Osteocyte (in vitro differentiated cells): Measurements from ENCODE around the gene ATXN10. TPM values are rescaled to one million over a fixed set of nuclear protein-coding genes. Genes with fewer than 3 reads are reported as not detected.

ENCODE experiments used
- DNase-seq: peaks from one replicate; pipeline ENCODE4 v3.0.0; 2021; ENCODE audit warnings: mixed read lengths; ENCODE audit not compliant: unreplicated experiment; ENCODE audit errors: extremely low spot score
- H3K27ac Mint-ChIP-seq: one replicate; pipeline ENCODE4 v1.8.0; 2021; ENCODE audit warnings: mild to moderate bottlenecking, mixed read lengths; ENCODE audit not compliant: unreplicated experiment
- H3K27me3 Mint-ChIP-seq: one replicate; pipeline ENCODE4 v1.8.0; 2021; ENCODE audit warnings: mixed read lengths; ENCODE audit not compliant: unreplicated experiment
- H3K36me3 Mint-ChIP-seq: one replicate; pipeline ENCODE4 v1.8.0; 2021; ENCODE audit warnings: mixed read lengths; ENCODE audit not compliant: unreplicated experiment
- H3K4me1 Mint-ChIP-seq: one replicate; pipeline ENCODE4 v1.8.0; 2021; ENCODE audit warnings: mixed read lengths; ENCODE audit not compliant: unreplicated experiment
- H3K4me3 Mint-ChIP-seq: one replicate; pipeline ENCODE4 v1.8.0; 2021; ENCODE audit warnings: mild to moderate bottlenecking, moderate library complexity, mixed read lengths; ENCODE audit not compliant: unreplicated experiment
- H3K9me3 Mint-ChIP-seq: one replicate; pipeline ENCODE4 v1.8.0; 2021; ENCODE audit warnings: mixed read lengths; ENCODE audit not compliant: unreplicated experiment
- CTCF ChIP-seq: fragments of 200-600 bp; sonication (generic); IDR thresholded peaks from 2 replicates; pipeline ENCODE4 v1.5.0; 2021; ENCODE audit warnings: antibody characterized with exemption, mild to moderate bottlenecking, moderate library complexity
- total RNA-seq: library from RNA; stranded (reverse); gene quantifications from 2 replicates; pipeline ENCODE4 v1.2.1, GENCODE V29; 2021

The ATXN10 gene
- total RNA-seq, 1 donor from 2014 or later = 164 TPM

- no peak overlapping the region for H3K27ac Mint-ChIP-seq
- peaks cover 15% of the 10 kb centered on the region for H3K9me3 Mint-ChIP-seq
- peaks cover 9% of the 10 kb centered on the region for H3K36me3 Mint-ChIP-seq
- DNase-seq = peak; percentile 77
- TF ChIP-seq CTCF = no peak
- peaks cover 18% of the 10 kb centered on the region for H3K27me3 Mint-ChIP-seq
- no peak overlapping the region for H3K4me3 Mint-ChIP-seq
- H3K4me1 Mint-ChIP-seq = no peaks in the 10 kb centered on the region
These were observed 204.8 kb downstream of the ATXN10 start for GRCh38 chr22:45876136-45877035.

GRCh38 chr22:45877036-45877380 lies 205.4 kb downstream of the ATXN10 start:
- Mint-ChIP-seq H3K9me3 (peaks cover 15% of the 10 kb centered on the region), H3K36me3 (peaks cover 9% of the 10 kb centered on the region), H3K4me1 (no peaks in the 10 kb centered on the region), H3K4me3 (no peak overlapping the region), H3K27ac (no peak overlapping the region), H3K27me3 (peaks cover 18% of the 10 kb centered on the region)
- no peak for TF ChIP-seq CTCF
- DNase-seq = peak; percentile 65

- Mint-ChIP-seq H3K4me3 (no peak overlapping the region), H3K9me3 (peaks cover 12% of the 10 kb centered on the region), H3K36me3 (peaks cover 8% of the 10 kb centered on the region), H3K4me1 (no peaks in the 10 kb centered on the region), H3K27me3 (peaks cover 17% of the 10 kb centered on the region), H3K27ac (no peak overlapping the region)
- no peak for DNase-seq
- TF ChIP-seq CTCF = no peak
These were observed 206.0 kb downstream of the ATXN10 start for GRCh38 chr22:45877651-45878050.

GRCh38 chr22:45878051-45878781 lies 206.6 kb downstream of the ATXN10 start:
- Mint-ChIP-seq H3K27ac (no peak overlapping the region), H3K4me1 (no peaks in the 10 kb centered on the region), H3K27me3 (peaks cover 11% of the 10 kb centered on the region), H3K9me3 (peaks cover 7% of the 10 kb centered on the region), H3K4me3 (no peak overlapping the region), H3K36me3 (peaks cover 2% of the 10 kb centered on the region)
- peak; percentile 79 for DNase-seq
- no peak for TF ChIP-seq CTCF
